ENCODE measurements around the gene CHPT1.

GRCh38 chr12:101650346-101651117 lies 46.9 kb upstream of the CHPT1 start:
- TF ChIP-seq CTCF (IDR thresholded peaks at IDR 0.05) (no peak), POLR2A (IDR thresholded peaks at IDR 0.05) (no peak)
